ENCODE measurements around the gene PSMF1. TPM values are rescaled to one million over a fixed set of nuclear protein-coding genes. Genes with fewer than 3 reads are reported as not detected.

PSMF1 gene
- total and polyA plus RNA-seq, 2 donors (not counting 1 experiment from before 2014, with no cell fraction given), result 26.4 to 141 TPM

DNA sequence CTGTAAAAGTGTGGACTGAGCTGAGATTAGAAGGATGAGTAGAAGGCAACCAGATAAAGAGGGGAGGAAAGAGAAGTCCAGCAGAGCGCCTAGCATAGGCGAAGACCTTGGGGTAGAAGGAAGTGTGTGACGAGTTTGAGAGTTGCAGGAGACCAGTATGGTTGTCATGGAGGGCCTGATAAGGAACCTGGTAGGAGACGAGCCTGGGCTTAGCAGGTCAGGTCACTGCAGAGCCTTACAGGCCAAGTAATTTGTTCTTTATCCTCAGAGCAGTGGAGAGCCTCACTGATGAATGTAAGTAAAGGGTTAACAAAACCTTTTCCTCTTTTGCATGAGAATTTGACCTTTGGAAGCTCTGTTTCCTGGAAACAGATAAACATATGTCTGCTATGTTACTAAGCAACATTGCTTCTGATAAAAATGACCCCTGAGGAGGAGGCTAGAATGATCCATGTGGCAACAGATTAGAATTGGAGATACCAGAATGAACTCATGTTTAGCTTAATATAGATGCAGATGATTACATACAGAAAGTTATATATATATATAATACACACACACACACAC is 69.3 kb downstream of the PSMF1 start:
- TF ChIP-seq CTCF (conservative IDR thresholded peaks at IDR 0.05 in 1 of 2, IDR thresholded peaks at IDR 0.05 in 1 of 2; ENCODE audit: low read depth in 1 of 2, low read length in 2 of 2) (no peak), EZH2 (IDR thresholded peaks at IDR 0.05; ENCODE audit: low read length, missing control alignments) (no peak)
- H3K27ac ChIP-seq (ENCODE audit: insufficient read depth, low read length), result no peak overlapping the region
- H3K4me3 ChIP-seq (replicated peaks in 1 of 4; ENCODE audit: control extremely low read depth in 1 of 4, insufficient read depth in 1 of 4, low read depth in 3 of 4, low read length in 4 of 4), result no peak overlapping the region
- DNase-seq (ENCODE audit: low read depth in 2 of 2), result no peak
- no peaks in the 10 kb centered on the region for H4K20me1 ChIP-seq (ENCODE audit: control insufficient read depth, extremely low read depth, insufficient read depth, low read length)
- no peaks in the 10 kb centered on the region for H3K4me1 ChIP-seq (ENCODE audit: control insufficient read depth, extremely low read depth, insufficient read depth, low read length)
- H3K27me3 ChIP-seq (ENCODE audit: control insufficient read depth, insufficient read depth, low read length), result peaks cover 41% of the 10 kb centered on the region
- H2AFZ ChIP-seq (ENCODE audit: low read length), result no peak overlapping the region
- H3K9me3 ChIP-seq (ENCODE audit: control insufficient read depth, insufficient read depth, low read depth, low read length), result no peaks in the 10 kb centered on the region
- H3K79me2 ChIP-seq (ENCODE audit: control insufficient read depth, insufficient read depth, low read length), result no peaks in the 10 kb centered on the region
- no peak overlapping the region for H3K4me2 ChIP-seq (ENCODE audit: extremely low read depth, insufficient read depth, low read length)
- H3K9ac ChIP-seq (ENCODE audit: insufficient read depth, low read length), result no peak overlapping the region
- H3K36me3 ChIP-seq (ENCODE audit: control insufficient read depth, insufficient read depth, low read length), result no peaks in the 10 kb centered on the region

- Histone ChIP-seq H2AFZ (ENCODE audit: low read length) (no peak overlapping the region), H3K9me3 (ENCODE audit: control insufficient read depth, insufficient read depth, low read depth, low read length) (no peaks in the 10 kb centered on the region), H3K27me3 (ENCODE audit: control insufficient read depth, insufficient read depth, low read length) (peaks cover 35% of the 10 kb centered on the region), H4K20me1 (ENCODE audit: control insufficient read depth, extremely low read depth, insufficient read depth, low read length) (no peaks in the 10 kb centered on the region), H3K4me1 (ENCODE audit: control insufficient read depth, extremely low read depth, insufficient read depth, low read length) (no peaks in the 10 kb centered on the region), H3K4me3 (replicated peaks in 1 of 4; ENCODE audit: control extremely low read depth in 1 of 4, insufficient read depth in 1 of 4, low read depth in 3 of 4, low read length in 4 of 4) (no peak overlapping the region), H3K9ac (ENCODE audit: insufficient read depth, low read length) (no peak overlapping the region), H3K36me3 (ENCODE audit: control insufficient read depth, insufficient read depth, low read length) (no peaks in the 10 kb centered on the region), H3K79me2 (ENCODE audit: control insufficient read depth, insufficient read depth, low read length) (no peaks in the 10 kb centered on the region), H3K27ac (ENCODE audit: insufficient read depth, low read length) (no peak overlapping the region), H3K4me2 (ENCODE audit: extremely low read depth, insufficient read depth, low read length) (no peak overlapping the region)
- DNase-seq (ENCODE audit: low read depth in 2 of 2), result no peak
- TF ChIP-seq EZH2 (IDR thresholded peaks at IDR 0.05; ENCODE audit: low read length, missing control alignments), result no peak
- TF ChIP-seq CTCF (conservative IDR thresholded peaks at IDR 0.05 in 1 of 2, IDR thresholded peaks at IDR 0.05 in 1 of 2; ENCODE audit: low read depth in 1 of 2, low read length in 2 of 2), result no peak
Measured at GRCh38 chr20:1188347-1188746, 69.9 kb downstream of the PSMF1 start.

- Histone ChIP-seq H3K4me2 (ENCODE audit: extremely low read depth, insufficient read depth, low read length) (no peak overlapping the region), H3K79me2 (ENCODE audit: control insufficient read depth, insufficient read depth, low read length) (no peaks in the 10 kb centered on the region), H3K9ac (ENCODE audit: insufficient read depth, low read length) (no peak overlapping the region), H3K27me3 (ENCODE audit: control insufficient read depth, insufficient read depth, low read length) (peaks cover 22% of the 10 kb centered on the region), H4K20me1 (ENCODE audit: control insufficient read depth, extremely low read depth, insufficient read depth, low read length) (no peaks in the 10 kb centered on the region), H3K36me3 (ENCODE audit: control insufficient read depth, insufficient read depth, low read length) (no peaks in the 10 kb centered on the region), H3K4me1 (ENCODE audit: control insufficient read depth, extremely low read depth, insufficient read depth, low read length) (no peaks in the 10 kb centered on the region), H3K4me3 (replicated peaks in 1 of 4; ENCODE audit: control extremely low read depth in 1 of 4, insufficient read depth in 1 of 4, low read depth in 3 of 4, low read length in 4 of 4) (no peak overlapping the region), H2AFZ (ENCODE audit: low read length) (no peak overlapping the region), H3K9me3 (ENCODE audit: control insufficient read depth, insufficient read depth, low read depth, low read length) (no peaks in the 10 kb centered on the region), H3K27ac (ENCODE audit: insufficient read depth, low read length) (no peak overlapping the region)
- TF ChIP-seq EZH2 (IDR thresholded peaks at IDR 0.05; ENCODE audit: low read length, missing control alignments) (no peak), CTCF (conservative IDR thresholded peaks at IDR 0.05 in 1 of 2, IDR thresholded peaks at IDR 0.05 in 1 of 2; ENCODE audit: low read depth in 1 of 2, low read length in 2 of 2) (no peak)
- DNase-seq (ENCODE audit: low read depth in 2 of 2), result no peak
Measured at GRCh38 chr20:1189827-1190226, 71.4 kb downstream of the PSMF1 start.

Data from fibroblast of lung (primary cell).